ENCODE data around the gene RHPN2. TPM values are rescaled to one million over a fixed set of nuclear protein-coding genes. Genes with fewer than 3 reads are reported as not detected.

RHPN2 gene
- total and polyA plus RNA-seq, 2 of the 8 experiments (the other 6 are each of a cell fraction or from before 2014, with no cell fraction given) = 22.8 to 31.1 TPM

DNA sequence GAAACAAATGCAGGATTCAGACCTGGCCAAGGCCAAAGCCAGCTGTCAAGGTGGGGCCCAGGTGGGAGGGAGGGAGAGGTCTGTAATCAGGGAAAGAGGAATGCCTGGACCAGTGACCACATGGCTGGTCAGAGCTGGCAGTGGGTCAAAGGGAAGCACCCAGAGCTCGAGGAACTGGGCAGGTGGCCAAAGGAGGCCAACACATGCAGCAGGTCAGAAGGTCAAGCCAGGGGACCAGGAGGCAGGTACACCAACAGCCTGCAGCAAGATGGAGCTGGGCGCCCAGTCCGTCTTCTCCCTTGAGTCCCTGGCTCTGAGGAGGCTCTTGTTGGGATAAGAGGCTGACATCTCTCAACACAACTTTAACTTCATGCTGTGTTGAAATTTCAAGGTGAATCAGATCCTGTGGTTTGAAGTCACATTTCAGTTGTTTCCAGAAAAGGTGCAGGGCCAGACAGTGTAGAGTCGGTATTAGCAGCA, 33.4 kb upstream of the RHPN2 start:
- H3K23me2 ChIP-seq (ENCODE audit: low read depth, low read length) = no peaks in the 10 kb centered on the region
- H2BK12ac ChIP-seq (ENCODE audit: low read depth, low read length) = no peak overlapping the region
- H3K79me1 ChIP-seq (ENCODE audit: low read depth, low read length) = no peaks in the 10 kb centered on the region
- H3K56ac ChIP-seq (replicated peaks; ENCODE audit: insufficient read length, low read depth, low read length) = no peak overlapping the region
- no peaks in the 10 kb centered on the region for H3K79me2 ChIP-seq (ENCODE audit: control insufficient read depth in 1 of 2, insufficient read depth in 2 of 2, low read length in 2 of 2)
- no peak for DNase-seq (ENCODE audit: low read depth in 1 of 2, low spot score in 2 of 2)
- H3K9ac ChIP-seq (replicated peaks in 1 of 4; ENCODE audit: extremely low read depth in 1 of 4, low read depth in 3 of 4, low read length in 3 of 4) = no peak overlapping the region
- H3K18ac ChIP-seq (ENCODE audit: extremely low read depth, low read length) = no peak overlapping the region
- H3K9me3 ChIP-seq (ENCODE audit: insufficient read depth in 2 of 2, low read depth in 1 of 2, low read length in 1 of 2) = no peaks in the 10 kb centered on the region
- H3K27ac ChIP-seq (ENCODE audit: low read depth, low read length) = no peak overlapping the region
- no peak overlapping the region for H4K91ac ChIP-seq (replicated peaks; ENCODE audit: insufficient read length, low read length)
- H3K27me3 ChIP-seq (replicated peaks in 1 of 4; ENCODE audit: control insufficient read depth in 3 of 4, extremely low read depth in 1 of 4, insufficient read depth in 3 of 4, low read length in 3 of 4) = no peaks in the 10 kb centered on the region
- no peak overlapping the region for H3K4me2 ChIP-seq (ENCODE audit: insufficient read depth in 1 of 2, low read depth in 2 of 2, low read length in 2 of 2)
- no peak overlapping the region for H4K5ac ChIP-seq (ENCODE audit: insufficient read length, low read depth, low read length)
- H3K4ac ChIP-seq (replicated peaks; ENCODE audit: insufficient read length, low read depth, low read length) = no peak overlapping the region
- WGBS, 2 experiments (ENCODE audit: extremely low coverage in 1 of 2, insufficient coverage in 1 of 2, insufficient read length in 1 of 2, insufficient replicate concordance in 2 of 2, low coverage in 1 of 2, low lambda C conversion rate in 2 of 2, missing lambda C conversion rate in 1 of 2) = 81% methylated on average over 4 of the region's 4 CpGs; no CpG with 5 or more reads in 1 of the 2 experiments
- FAIRE-seq = no peak
- H2BK120ac ChIP-seq (replicated peaks; ENCODE audit: low read depth, low read length) = no peak overlapping the region
- H4K20me1 ChIP-seq (replicated peaks in 1 of 2; ENCODE audit: control insufficient read depth in 1 of 2, insufficient read depth in 2 of 2, low read length in 2 of 2) = no peaks in the 10 kb centered on the region
- H2BK20ac ChIP-seq (ENCODE audit: low read length) = no peak overlapping the region
- peaks cover 0 to 57% (median 23%) of the 10 kb centered on the region in 4 experiments; a peak in 7 of 8 replicates for H3K36me3 ChIP-seq (ENCODE audit: control insufficient read depth in 2 of 4, insufficient read depth in 4 of 4, low read length in 3 of 4)
- H3K14ac ChIP-seq (ENCODE audit: insufficient read length) = no peak overlapping the region
- H4K8ac ChIP-seq (ENCODE audit: extremely low read depth, insufficient read depth, low read length) = no peak overlapping the region
- no peak overlapping the region for H2AK5ac ChIP-seq (ENCODE audit: low read depth, low read length)
- H2BK15ac ChIP-seq (ENCODE audit: low read length) = no peak overlapping the region
- POLR2A ChIA-PET (ENCODE audit: partially characterized antibody) = no interaction called here
- no peaks in the 10 kb centered on the region for H3K4me1 ChIP-seq (replicated peaks in 1 of 4; ENCODE audit: control insufficient read depth in 3 of 4, insufficient read depth in 4 of 4, low read length in 3 of 4)
- H3K23ac ChIP-seq (ENCODE audit: insufficient read length) = no peak overlapping the region
- no peak overlapping the region for H2BK5ac ChIP-seq (ENCODE audit: low read depth, low read length)
- CTCF ChIA-PET (ENCODE audit: partially characterized antibody) = interaction anchor here (1.3 kb wide), 1 partner anchor 20 kb away, joined by 3 read pairs; no protein-coding TSS in a partner anchor
- no peak overlapping the region for H2AFZ ChIP-seq (ENCODE audit: low read length)
- H3K4me3 ChIP-seq (ENCODE audit: extremely low read depth in 1 of 4, insufficient read depth in 2 of 4, low read depth in 3 of 4, low read length in 4 of 4) = no peak overlapping the region
- TF ChIP-seq PHF8 (conservative IDR thresholded peaks at IDR 0.05; ENCODE audit: low read depth, low read length) (no peak), JUND (IDR thresholded peaks at IDR 0.05; ENCODE audit: low read length) (no peak), POLR2A (IDR thresholded peaks at IDR 0.05; ENCODE audit: control extremely low read depth in 1 of 2, low read depth in 2 of 2, low read length in 2 of 2) (no peak), EP300 (IDR thresholded peaks at IDR 0.05; ENCODE audit: borderline replicate concordance in 1 of 2, low read depth in 2 of 2, low read length in 2 of 2) (no peak), CREB1 (IDR thresholded peaks at IDR 0.05) (no peak), SIN3A (conservative IDR thresholded peaks at IDR 0.05 in 1 of 2, IDR thresholded peaks at IDR 0.05 in 1 of 2; ENCODE audit: low read depth in 1 of 2, low read length in 2 of 2) (no peak), KDM1A (IDR thresholded peaks at IDR 0.05; ENCODE audit: borderline replicate concordance, low read length) (no peak), TBP (IDR thresholded peaks at IDR 0.05; ENCODE audit: low read depth, low read length) (no peak), RFX5 (IDR thresholded peaks at IDR 0.05; ENCODE audit: borderline replicate concordance, low read depth, low read length) (no peak), ASH2L (IDR thresholded peaks at IDR 0.05; ENCODE audit: low read length) (no peak)
- TF ChIP-seq, protein P1, sequence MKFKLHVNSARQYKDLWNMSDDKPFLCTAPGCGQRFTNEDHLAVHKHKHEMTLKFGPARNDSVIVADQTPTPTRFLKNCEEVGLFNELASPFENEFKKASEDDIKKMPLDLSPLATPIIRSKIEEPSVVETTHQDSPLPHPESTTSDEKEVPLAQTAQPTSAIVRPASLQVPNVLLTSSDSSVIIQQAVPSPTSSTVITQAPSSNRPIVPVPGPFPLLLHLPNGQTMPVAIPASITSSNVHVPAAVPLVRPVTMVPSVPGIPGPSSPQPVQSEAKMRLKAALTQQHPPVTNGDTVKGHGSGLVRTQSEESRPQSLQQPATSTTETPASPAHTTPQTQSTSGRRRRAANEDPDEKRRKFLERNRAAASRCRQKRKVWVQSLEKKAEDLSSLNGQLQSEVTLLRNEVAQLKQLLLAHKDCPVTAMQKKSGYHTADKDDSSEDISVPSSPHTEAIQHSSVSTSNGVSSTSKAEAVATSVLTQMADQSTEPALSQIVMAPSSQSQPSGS (IDR thresholded peaks at IDR 0.05; ENCODE audit: low read length) = no peak
- TF ChIP-seq, protein P2, sequence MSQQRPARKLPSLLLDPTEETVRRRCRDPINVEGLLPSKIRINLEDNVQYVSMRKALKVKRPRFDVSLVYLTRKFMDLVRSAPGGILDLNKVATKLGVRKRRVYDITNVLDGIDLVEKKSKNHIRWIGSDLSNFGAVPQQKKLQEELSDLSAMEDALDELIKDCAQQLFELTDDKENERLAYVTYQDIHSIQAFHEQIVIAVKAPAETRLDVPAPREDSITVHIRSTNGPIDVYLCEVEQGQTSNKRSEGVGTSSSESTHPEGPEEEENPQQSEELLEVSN (IDR thresholded peaks at IDR 0.05) = no peak
